HG02571 (cell line): ENCODE results near the gene FNIP1.
"Not testable (repeated sequence)": the region's sequence is repeated elsewhere in the genome, so short reads cannot be mapped to it uniquely, and the experiment has no call there.

Experiments used
- ATAC-seq: cut with Tn5 transposase; IDR thresholded peaks from one replicate; pipeline ENCODE4 v1.9.1; 2021; ENCODE audit warnings: mild to moderate bottlenecking, moderate library complexity; ENCODE audit not compliant: unreplicated experiment

The FNIP1 gene

DNA sequence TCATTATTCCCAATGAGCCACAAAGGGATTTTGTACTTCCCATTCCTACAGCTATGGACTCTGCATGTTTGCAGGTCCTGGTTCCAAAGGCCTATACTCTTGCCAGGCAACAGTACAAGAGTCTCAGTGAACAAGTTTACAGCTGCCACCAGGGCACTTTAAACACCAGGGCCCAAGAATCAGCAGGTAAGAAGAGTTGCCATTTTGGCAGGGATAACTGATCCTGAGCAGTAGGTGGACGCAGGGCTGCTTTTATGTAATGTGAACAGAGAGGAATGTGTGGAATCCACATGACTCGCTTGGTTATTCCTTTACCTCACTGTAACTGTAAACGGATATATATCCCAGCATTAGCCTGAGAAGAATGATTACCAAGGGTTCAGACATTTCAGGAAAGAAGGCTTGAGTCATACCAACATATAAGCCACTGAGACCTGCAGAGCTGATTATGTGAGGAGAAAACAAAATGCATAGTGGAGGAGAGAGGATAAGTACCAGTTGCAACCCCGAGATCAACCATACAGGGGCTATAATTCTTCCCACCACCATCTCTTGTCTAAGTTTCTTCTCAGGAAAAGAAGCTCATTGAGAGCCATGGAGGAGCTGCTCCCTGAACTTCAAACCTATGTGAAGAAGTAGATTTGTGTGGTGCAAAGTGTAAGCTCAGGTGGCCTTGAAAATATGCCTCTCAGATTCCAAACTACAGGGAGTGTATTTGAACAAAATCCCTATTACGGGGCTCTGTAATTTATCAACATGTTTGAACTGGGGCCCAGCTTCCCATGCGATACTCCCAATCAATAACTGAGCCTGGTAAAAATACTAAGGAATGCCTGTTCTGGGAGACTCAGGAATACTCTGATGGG, 186.4 kb downstream of the FNIP1 start:
- no peak for ATAC-seq

DNA sequence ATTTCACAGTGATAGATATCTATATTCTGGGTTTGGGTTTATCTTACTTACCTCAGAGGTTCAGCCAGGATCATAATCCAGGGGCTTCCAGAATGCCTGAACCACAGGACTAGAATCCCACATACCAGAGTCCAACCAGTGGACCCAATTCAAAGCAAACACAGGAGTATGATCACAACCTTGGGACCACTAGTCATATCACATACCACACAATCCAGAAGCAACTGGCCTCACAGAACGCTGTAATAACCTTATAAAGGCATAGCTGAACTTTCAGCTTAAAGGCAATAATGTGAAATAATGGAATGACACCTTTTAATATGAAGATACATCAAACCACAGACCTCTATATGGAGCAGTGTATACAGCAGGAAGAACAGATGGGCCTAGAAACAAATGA, 187.0 kb downstream of the FNIP1 start:
- ATAC-seq: no peak

DNA sequence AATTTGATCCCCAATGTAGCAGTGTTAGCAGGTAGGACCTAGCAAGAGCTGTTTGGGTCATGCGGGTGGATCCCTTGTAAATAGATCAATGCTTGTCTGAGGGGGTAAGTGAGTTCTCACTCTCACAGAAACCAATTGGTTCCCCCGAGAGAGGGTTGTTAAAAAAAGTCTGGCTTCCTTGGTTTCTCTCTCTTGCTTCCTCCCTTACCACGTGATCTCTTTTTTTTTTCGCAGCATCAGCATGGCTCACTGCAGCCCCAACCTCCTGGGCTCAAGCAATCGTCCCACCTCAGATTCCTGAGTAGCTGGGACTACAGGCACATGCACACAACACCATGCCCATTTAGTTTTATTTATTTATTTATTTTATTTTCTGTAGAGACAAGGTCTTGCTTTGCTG, 188.2 kb downstream of the FNIP1 start:
- ATAC-seq: no peak

DNA sequence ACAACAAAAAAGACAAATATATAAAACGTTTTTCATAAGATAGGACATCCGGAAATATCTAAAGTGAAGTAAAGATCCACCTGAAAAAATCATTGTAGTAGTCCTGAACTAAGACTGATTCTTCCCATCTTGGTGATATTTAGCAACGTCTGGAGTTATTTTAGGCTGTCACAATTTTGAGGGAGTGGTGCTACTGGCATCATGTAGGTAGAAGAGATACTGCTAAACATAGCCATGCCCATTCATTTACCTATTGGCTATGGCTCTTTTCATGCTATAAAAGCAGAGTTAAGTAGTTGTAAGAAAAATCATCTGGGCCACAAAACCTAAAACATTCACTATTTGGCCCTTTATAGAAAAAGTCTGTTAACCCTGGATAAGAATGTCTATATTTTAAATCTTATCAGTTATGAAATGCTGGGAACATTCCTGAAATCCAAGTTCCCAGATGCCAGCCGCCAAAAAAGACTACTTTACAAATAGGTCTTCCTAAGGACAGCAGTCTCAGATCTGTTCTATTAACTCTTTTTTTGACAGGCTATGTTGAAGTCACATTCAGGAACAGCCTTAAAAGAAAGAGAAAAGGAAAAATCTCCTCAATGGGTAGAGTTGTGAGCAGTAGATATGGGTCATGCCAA, 188.8 kb downstream of the FNIP1 start:
- ATAC-seq: no peak

DNA sequence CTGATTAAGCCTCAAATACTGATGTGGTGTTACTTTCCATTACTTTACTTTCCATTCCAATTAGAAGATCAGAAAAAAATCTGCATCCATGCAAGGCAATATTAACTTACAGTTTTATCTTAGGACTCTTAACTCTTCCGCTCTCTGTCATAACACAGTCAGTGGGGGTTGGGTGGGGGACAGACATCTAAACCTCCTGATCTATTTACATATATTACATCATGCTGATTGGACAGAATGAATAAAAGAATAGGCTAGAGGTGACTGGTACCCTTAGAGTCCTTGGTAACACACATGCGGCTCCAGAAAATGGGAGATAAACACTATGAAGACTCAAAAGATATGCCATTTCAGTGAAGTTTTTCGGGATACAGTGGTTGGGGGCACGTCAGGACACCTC, 189.4 kb downstream of the FNIP1 start:
- no peak for ATAC-seq

DNA sequence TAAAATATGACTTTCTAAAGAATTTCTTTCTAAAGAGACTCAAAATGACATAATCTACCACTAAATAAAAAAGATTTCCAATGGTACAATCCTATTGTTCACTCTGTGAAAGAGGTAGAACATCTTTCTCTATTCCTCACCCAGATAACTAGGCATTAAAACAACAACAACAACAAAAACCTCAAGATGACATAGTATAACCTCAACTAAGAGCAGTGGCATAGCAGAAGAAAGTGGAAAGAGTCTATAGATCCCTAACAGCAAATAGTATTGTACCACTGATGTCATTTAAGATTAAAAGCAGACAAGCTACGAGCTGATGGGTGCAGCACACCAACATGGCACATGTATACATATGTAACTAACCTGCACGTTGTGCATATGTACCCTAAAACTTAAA, 191.7 kb downstream of the FNIP1 start:
- no peak for ATAC-seq

DNA sequence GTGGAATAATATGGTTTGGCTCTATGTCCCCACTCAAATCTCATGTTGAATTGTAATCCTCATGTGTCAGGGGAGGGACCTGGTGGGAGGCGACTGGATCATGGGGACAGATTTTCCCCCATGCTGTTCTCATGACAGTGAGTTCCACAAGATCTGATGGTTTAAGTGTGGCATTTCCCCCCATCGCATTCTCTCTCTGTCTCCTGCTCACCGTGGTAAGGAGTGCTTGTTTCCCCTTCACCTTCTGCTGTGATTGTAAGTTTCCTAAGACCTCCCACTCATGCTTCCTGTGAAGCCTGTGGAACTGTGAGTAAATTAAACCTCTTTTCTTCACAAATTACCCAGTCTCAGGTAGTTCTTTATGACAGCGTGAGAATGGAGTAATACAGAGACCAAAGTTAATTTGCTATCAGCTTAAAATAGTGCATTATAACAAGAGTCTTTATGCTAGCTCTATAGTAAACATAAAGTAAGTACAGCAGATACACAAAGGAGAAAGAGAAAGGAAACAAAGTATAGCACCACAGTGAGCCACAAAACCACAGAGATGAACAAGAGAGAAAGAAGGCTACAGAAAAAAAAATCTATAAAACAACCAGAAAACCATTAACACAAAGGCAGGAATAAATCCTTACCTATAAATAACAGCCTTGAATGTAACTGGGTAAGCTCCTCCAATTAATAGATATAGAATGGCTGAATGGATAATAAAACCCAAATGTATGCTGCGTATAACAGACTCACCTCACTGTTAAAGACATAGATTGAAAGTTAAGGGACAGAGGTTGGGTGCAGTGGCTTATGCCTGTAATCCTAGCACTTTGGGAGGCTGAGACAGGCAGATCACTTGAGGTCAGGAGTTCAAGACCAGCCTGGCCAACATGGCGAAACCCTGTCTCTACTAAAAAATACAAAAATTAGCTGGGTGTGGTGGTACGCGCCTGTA, 201.5 kb downstream of the FNIP1 start:
- no peak for ATAC-seq

DNA sequence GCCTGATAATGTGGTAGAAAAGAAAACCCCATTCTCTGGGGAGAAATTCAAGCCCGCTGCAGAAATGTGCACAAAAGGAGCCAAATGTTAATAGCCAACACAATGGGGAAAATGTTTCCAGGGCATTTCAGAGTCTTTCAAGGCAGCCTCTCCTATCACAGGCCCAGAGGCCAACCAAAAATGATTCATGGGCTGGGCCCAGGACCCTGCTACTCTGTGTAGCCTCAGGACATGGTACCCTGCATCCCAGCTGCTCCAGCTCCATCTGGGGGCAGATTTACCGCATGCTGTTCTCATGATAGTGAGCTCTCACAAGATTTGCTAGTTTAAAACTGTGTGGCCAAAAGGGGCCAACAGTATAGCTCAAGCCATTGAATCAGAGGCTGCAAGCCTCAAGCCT, 202.9 kb downstream of the FNIP1 start:
- no peak for ATAC-seq

DNA sequence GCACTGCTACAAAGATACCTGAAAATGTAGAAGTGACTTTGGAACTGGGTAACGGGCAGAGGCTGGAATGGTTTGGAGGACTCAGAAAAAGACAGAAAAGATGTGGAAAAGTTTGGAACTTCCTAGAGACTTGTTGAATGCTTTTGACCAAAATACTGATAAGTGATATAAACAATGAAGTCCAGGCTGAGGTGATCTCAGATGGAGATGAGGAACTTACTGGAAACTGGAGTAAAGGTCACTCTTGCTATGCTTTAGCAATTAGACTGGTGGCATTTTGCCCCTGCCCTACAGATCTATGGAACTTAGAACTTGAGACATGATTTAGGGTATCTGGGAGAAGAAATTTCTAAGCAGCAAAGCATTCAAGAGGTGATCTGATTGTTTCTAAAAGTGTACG, 203.4 kb downstream of the FNIP1 start:
- not testable (repeated sequence) for ATAC-seq
